NB4 (cell line): ENCODE data around the gene MEGF11.

Source experiments
- MYC ChIP-seq: IDR thresholded peaks from 2 replicates; pipeline ENCODE4 v1.6.1; 2011; ENCODE audit warnings: low read depth, low read length
- TF ChIP-seq, protein P1 (sequence below): IDR thresholded peaks from one replicate; pipeline ENCODE4 v1.5.1; 2012; ENCODE audit warnings: low read depth, low read length

DNA sequence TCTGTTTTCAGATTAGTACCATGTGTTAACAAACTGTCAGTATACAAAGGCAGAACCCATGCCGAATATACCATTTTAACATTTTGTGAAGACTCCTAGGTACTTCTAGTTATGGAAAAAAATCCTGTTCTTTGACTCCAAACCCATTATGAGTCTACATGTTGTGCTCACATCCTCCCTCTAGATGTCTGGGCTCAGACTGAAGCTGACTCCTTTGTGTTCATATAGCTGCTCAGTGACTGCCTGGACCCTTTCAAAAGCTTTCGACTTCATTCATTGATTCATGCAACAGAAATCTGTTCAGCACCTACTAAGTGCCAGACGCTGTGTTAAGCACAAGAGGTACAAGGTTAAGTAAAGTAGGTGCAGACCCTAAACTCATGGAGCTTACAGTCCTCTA lies 60.5 kb downstream of the MEGF11 start:
- TF ChIP-seq, protein P1, sequence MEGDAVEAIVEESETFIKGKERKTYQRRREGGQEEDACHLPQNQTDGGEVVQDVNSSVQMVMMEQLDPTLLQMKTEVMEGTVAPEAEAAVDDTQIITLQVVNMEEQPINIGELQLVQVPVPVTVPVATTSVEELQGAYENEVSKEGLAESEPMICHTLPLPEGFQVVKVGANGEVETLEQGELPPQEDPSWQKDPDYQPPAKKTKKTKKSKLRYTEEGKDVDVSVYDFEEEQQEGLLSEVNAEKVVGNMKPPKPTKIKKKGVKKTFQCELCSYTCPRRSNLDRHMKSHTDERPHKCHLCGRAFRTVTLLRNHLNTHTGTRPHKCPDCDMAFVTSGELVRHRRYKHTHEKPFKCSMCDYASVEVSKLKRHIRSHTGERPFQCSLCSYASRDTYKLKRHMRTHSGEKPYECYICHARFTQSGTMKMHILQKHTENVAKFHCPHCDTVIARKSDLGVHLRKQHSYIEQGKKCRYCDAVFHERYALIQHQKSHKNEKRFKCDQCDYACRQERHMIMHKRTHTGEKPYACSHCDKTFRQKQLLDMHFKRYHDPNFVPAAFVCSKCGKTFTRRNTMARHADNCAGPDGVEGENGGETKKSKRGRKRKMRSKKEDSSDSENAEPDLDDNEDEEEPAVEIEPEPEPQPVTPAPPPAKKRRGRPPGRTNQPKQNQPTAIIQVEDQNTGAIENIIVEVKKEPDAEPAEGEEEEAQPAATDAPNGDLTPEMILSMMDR = no peak
- no peak for TF ChIP-seq MYC
